Mucosa of stomach (tissue), 1 donor: ENCODE results near the gene MOK.

Experiments used
- H3K27me3 ChIP-seq: one replicate; pipeline ENCODE4 v1.7.0; 2013; ENCODE audit warnings: mild to moderate bottlenecking, low read length; ENCODE audit not compliant: control insufficient read depth, insufficient read depth
- H3K36me3 ChIP-seq: one replicate; pipeline ENCODE4 v1.7.0; 2013; ENCODE audit warnings: low read length; ENCODE audit not compliant: control insufficient read depth, insufficient read depth
- H3K4me1 ChIP-seq: one replicate; pipeline ENCODE4 v1.7.0; 2013; ENCODE audit warnings: mild to moderate bottlenecking, low read length; ENCODE audit not compliant: control insufficient read depth, insufficient read depth
- H3K4me3 ChIP-seq: one replicate; pipeline ENCODE4 v1.7.0; 2013; ENCODE audit warnings: low read length
- H3K9ac ChIP-seq: one replicate; pipeline ENCODE4 v1.7.0; 2013; ENCODE audit warnings: mild to moderate bottlenecking, low read length, moderate library complexity
- H3K9me3 ChIP-seq: one replicate; pipeline ENCODE4 v1.7.0; 2013; ENCODE audit warnings: mild to moderate bottlenecking, low read length, moderate library complexity; ENCODE audit not compliant: control insufficient read depth
- donor health status: Pancreatic carcinoma.

Gene MOK

GRCh38 chr14:102225386-102225785 is 79.6 kb downstream of the MOK start:
- Histone ChIP-seq H3K9me3 (no peaks in the 10 kb centered on the region), H3K36me3 (no peaks in the 10 kb centered on the region), H3K4me1 (peaks cover 8% of the 10 kb centered on the region), H3K4me3 (no peak overlapping the region), H3K9ac (no peak overlapping the region), H3K27me3 (no peaks in the 10 kb centered on the region)

- Histone ChIP-seq H3K27me3 (no peaks in the 10 kb centered on the region), H3K4me3 (no peak overlapping the region), H3K36me3 (no peaks in the 10 kb centered on the region), H3K4me1 (peaks cover 8% of the 10 kb centered on the region), H3K9ac (no peak overlapping the region), H3K9me3 (no peaks in the 10 kb centered on the region)
These were observed 81.3 kb downstream of the MOK start for GRCh38 chr14:102223682-102224081.

- no peaks in the 10 kb centered on the region for H3K9me3 ChIP-seq
- H3K4me1 ChIP-seq, result peaks cover 8% of the 10 kb centered on the region
- H3K4me3 ChIP-seq, result no peak overlapping the region
- no peaks in the 10 kb centered on the region for H3K27me3 ChIP-seq
- H3K9ac ChIP-seq, result no peak overlapping the region
- H3K36me3 ChIP-seq, result no peaks in the 10 kb centered on the region
These were observed 82.2 kb downstream of the MOK start for GRCh38 chr14:102222751-102223150.

GRCh38 chr14:102222009-102222575 is 82.9 kb downstream of the MOK start:
- no peaks in the 10 kb centered on the region for H3K36me3 ChIP-seq
- H3K27me3 ChIP-seq, result no peaks in the 10 kb centered on the region
- H3K9me3 ChIP-seq, result no peaks in the 10 kb centered on the region
- H3K9ac ChIP-seq, result no peak overlapping the region
- H3K4me1 ChIP-seq, result peaks cover 8% of the 10 kb centered on the region
- no peak overlapping the region for H3K4me3 ChIP-seq

GRCh38 chr14:102221026-102221425 is 83.9 kb downstream of the MOK start:
- Histone ChIP-seq H3K36me3 (no peaks in the 10 kb centered on the region), H3K9me3 (no peaks in the 10 kb centered on the region), H3K4me1 (peaks cover 8% of the 10 kb centered on the region), H3K9ac (no peak overlapping the region), H3K4me3 (no peak overlapping the region), H3K27me3 (no peaks in the 10 kb centered on the region)

- H3K36me3 ChIP-seq, result no peaks in the 10 kb centered on the region
- H3K9me3 ChIP-seq, result no peaks in the 10 kb centered on the region
- no peaks in the 10 kb centered on the region for H3K27me3 ChIP-seq
- H3K4me3 ChIP-seq, result no peak overlapping the region
- peaks cover 8% of the 10 kb centered on the region for H3K4me1 ChIP-seq
- no peak overlapping the region for H3K9ac ChIP-seq
These were observed 84.9 kb downstream of the MOK start for GRCh38 chr14:102220031-102220430.

- Histone ChIP-seq H3K9me3 (no peaks in the 10 kb centered on the region), H3K9ac (no peak overlapping the region), H3K27me3 (no peaks in the 10 kb centered on the region), H3K4me3 (no peak overlapping the region), H3K36me3 (no peaks in the 10 kb centered on the region), H3K4me1 (peaks cover 8% of the 10 kb centered on the region)
These were observed 85.6 kb downstream of the MOK start for GRCh38 chr14:102219316-102219715.

GRCh38 chr14:102218688-102219087 is 86.3 kb downstream of the MOK start:
- H3K9ac ChIP-seq, result no peak overlapping the region
- H3K9me3 ChIP-seq, result no peaks in the 10 kb centered on the region
- no peaks in the 10 kb centered on the region for H3K27me3 ChIP-seq
- no peak overlapping the region for H3K4me3 ChIP-seq
- no peaks in the 10 kb centered on the region for H3K36me3 ChIP-seq
- peaks cover 8% of the 10 kb centered on the region for H3K4me1 ChIP-seq

- Histone ChIP-seq H3K4me3 (no peak overlapping the region), H3K4me1 (peaks cover 8% of the 10 kb centered on the region), H3K27me3 (no peaks in the 10 kb centered on the region), H3K9me3 (no peaks in the 10 kb centered on the region), H3K36me3 (no peaks in the 10 kb centered on the region), H3K9ac (no peak overlapping the region)
These were observed 87.0 kb downstream of the MOK start for GRCh38 chr14:102217987-102218421.

- H3K9ac ChIP-seq, result no peak overlapping the region
- H3K4me1 ChIP-seq, result peaks cover 8% of the 10 kb centered on the region
- H3K27me3 ChIP-seq, result no peaks in the 10 kb centered on the region
- H3K9me3 ChIP-seq, result no peaks in the 10 kb centered on the region
- H3K4me3 ChIP-seq, result no peak overlapping the region
- no peaks in the 10 kb centered on the region for H3K36me3 ChIP-seq
These were observed 87.6 kb downstream of the MOK start for GRCh38 chr14:102217399-102217798.

- Histone ChIP-seq H3K9ac (no peak overlapping the region), H3K9me3 (no peaks in the 10 kb centered on the region), H3K36me3 (no peaks in the 10 kb centered on the region), H3K4me1 (peaks cover 1% of the 10 kb centered on the region), H3K4me3 (no peak overlapping the region), H3K27me3 (no peaks in the 10 kb centered on the region)
These were observed 89.3 kb downstream of the MOK start for GRCh38 chr14:102215576-102216250.

- Histone ChIP-seq H3K9ac (no peak overlapping the region), H3K4me3 (no peak overlapping the region), H3K36me3 (no peaks in the 10 kb centered on the region), H3K27me3 (no peaks in the 10 kb centered on the region), H3K9me3 (no peaks in the 10 kb centered on the region), H3K4me1 (no peaks in the 10 kb centered on the region)
These were observed 89.9 kb downstream of the MOK start for GRCh38 chr14:102215071-102215470.
